Thoracic aorta (tissue), 2 donors: Measurements from ENCODE around the gene CFDP1. TPM values are rescaled to one million over a fixed set of nuclear protein-coding genes. Genes with fewer than 3 reads are reported as not detected.

Experiments used
- ATAC-seq: fragments of 150-250 bp; one replicate; pipeline ENCODE4 v1.8.0; 2017; ENCODE audit warnings: low read depth; ENCODE audit not compliant: insufficient number of reproducible peaks, low FRiP score
- DNase-seq: peaks from one replicate; pipeline ENCODE4 v3.0.0-alpha.2; 2020; ENCODE audit warnings: low spot score
- H3K27ac ChIP-seq, 2 donors: fragments of 200-600 bp; sonication (generic); 1 replicate in 1 of 2; 2 replicates in 1 of 2; pipeline ENCODE4 v1.5.1; 2016; ENCODE audit warnings: mild to moderate bottlenecking in 2 of 2, moderate library complexity in 2 of 2
- H3K27me3 ChIP-seq: fragments of 200-600 bp; sonication (generic); replicated peaks from 2 replicates; pipeline ENCODE4 v1.6.0; 2016; ENCODE audit warnings: mild to moderate bottlenecking; ENCODE audit not compliant: insufficient read depth
- H3K36me3 ChIP-seq: fragments of 200-600 bp; sonication (generic); one replicate; pipeline ENCODE4 v1.5.1; 2016
- H3K4me1 ChIP-seq, 2 donors: fragments of 200-600 bp; sonication (generic); 1 replicate in 1 of 2; 2 replicates in 1 of 2; pipeline versions ENCODE4 v1.5.1 to v1.6.0; 2016; ENCODE audit warnings: low read depth in 2 of 2, mild to moderate bottlenecking in 1 of 2; ENCODE audit not compliant: control insufficient read depth in 1 of 2
- H3K4me3 ChIP-seq: fragments of 200-600 bp; sonication (generic); 2 replicates; pipeline ENCODE4 v1.5.1; 2016; ENCODE audit warnings: mild to moderate bottlenecking
- H3K9me3 ChIP-seq: fragments of 200-600 bp; sonication (generic); 2 replicates; pipeline ENCODE4 v1.5.1; 2016
- total RNA-seq, 2 donors: library from RNA; depleted of rRNA; stranded (reverse); fragments of >200 nt; gene quantifications; one replicate each; pipeline versions ENCODE4 v1.1.0 to v1.2.3, GENCODE V29; 2016
- TF ChIP-seq, protein P1 (sequence below): fragments of 200-600 bp; sonication (generic); IDR thresholded peaks from one replicate; pipeline ENCODE4 v1.5.1; 2019; ENCODE audit warnings: antibody characterized with exemption

Gene CFDP1
- total RNA-seq, 2 donors from 2014 or later, result 31.1 to 84.7 TPM

- no peak for DNase-seq
- Histone ChIP-seq H3K27me3 (no peaks in the 10 kb centered on the region), H3K4me3 (no peak overlapping the region), H3K4me1 (peaks cover 18 to 33% of the 10 kb centered on the region in 2 donors), H3K9me3 (no peaks in the 10 kb centered on the region), H3K27ac (peak overlapping the region; percentile 46 to 49), H3K36me3 (no peaks in the 10 kb centered on the region)
- no peak for ATAC-seq
- TF ChIP-seq, protein P1, sequence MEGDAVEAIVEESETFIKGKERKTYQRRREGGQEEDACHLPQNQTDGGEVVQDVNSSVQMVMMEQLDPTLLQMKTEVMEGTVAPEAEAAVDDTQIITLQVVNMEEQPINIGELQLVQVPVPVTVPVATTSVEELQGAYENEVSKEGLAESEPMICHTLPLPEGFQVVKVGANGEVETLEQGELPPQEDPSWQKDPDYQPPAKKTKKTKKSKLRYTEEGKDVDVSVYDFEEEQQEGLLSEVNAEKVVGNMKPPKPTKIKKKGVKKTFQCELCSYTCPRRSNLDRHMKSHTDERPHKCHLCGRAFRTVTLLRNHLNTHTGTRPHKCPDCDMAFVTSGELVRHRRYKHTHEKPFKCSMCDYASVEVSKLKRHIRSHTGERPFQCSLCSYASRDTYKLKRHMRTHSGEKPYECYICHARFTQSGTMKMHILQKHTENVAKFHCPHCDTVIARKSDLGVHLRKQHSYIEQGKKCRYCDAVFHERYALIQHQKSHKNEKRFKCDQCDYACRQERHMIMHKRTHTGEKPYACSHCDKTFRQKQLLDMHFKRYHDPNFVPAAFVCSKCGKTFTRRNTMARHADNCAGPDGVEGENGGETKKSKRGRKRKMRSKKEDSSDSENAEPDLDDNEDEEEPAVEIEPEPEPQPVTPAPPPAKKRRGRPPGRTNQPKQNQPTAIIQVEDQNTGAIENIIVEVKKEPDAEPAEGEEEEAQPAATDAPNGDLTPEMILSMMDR, result no peak
Observed at GRCh38 chr16:75340741-75341491, 92.4 kb downstream of the CFDP1 start.

GRCh38 chr16:75337430-75337829 is 95.9 kb downstream of the CFDP1 start:
- H3K27me3 ChIP-seq, result no peaks in the 10 kb centered on the region
- no peaks in the 10 kb centered on the region for H3K36me3 ChIP-seq
- ATAC-seq, result no peak

GRCh38 chr16:75336521-75336920 is 96.8 kb downstream of the CFDP1 start:
- Histone ChIP-seq H3K4me3 (no peak overlapping the region), H3K27me3 (no peaks in the 10 kb centered on the region), H3K9me3 (no peaks in the 10 kb centered on the region), H3K4me1 (peaks cover 7 to 16% of the 10 kb centered on the region in 2 donors), H3K27ac (no peak overlapping the region), H3K36me3 (no peaks in the 10 kb centered on the region)
- TF ChIP-seq, protein P1, result no peak
- no peak for ATAC-seq
- no peak for DNase-seq

More at GRCh38 chr16:75337430-75337829, 95.9 kb downstream of the CFDP1 start:
- Histone ChIP-seq H3K4me3 (no peak overlapping the region), H3K27ac (no peak overlapping the region), H3K4me1 (peaks cover 14 to 25% of the 10 kb centered on the region in 2 donors), H3K9me3 (no peaks in the 10 kb centered on the region)
- TF ChIP-seq, protein P1, result no peak
- no peak for DNase-seq

GRCh38 chr16:75333721-75334163 is 99.6 kb downstream of the CFDP1 start:
- TF ChIP-seq, protein P1, result no peak
- Histone ChIP-seq H3K4me1 (no peaks in the 10 kb centered on the region), H3K27me3 (no peaks in the 10 kb centered on the region), H3K4me3 (no peak overlapping the region), H3K9me3 (no peaks in the 10 kb centered on the region), H3K27ac (no peak overlapping the region), H3K36me3 (no peaks in the 10 kb centered on the region)
- ATAC-seq (no peak), DNase-seq (no peak)

DNA sequence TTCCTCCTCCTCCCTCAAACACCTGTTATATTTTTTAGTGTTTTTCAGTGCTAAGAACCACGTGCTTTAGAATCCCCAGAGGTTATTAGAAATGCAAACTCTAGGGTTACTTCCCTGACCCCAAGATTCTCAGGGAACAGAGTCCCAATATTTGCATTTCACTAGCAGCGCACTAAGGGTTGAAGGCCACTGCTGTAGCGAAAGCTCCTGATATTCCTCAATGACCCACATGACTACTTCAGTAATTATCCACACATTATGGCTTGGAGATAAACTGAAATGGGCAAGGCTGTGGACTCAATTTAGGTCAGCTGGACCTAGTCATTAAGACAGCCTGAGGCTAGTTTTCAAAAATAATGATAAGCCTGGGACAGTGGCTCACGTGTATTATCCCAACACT is 103.4 kb downstream of the CFDP1 start:
- Histone ChIP-seq H3K36me3 (no peaks in the 10 kb centered on the region), H3K27ac (no peak overlapping the region), H3K9me3 (no peaks in the 10 kb centered on the region), H3K27me3 (no peaks in the 10 kb centered on the region), H3K4me1 (peaks cover 0 to 2% of the 10 kb centered on the region in 2 donors), H3K4me3 (no peak overlapping the region)
- ATAC-seq (no peak), DNase-seq (no peak)
- TF ChIP-seq, protein P1, result no peak
